Endodermal cell (in vitro differentiated cells): ENCODE measurements around the gene FNDC3A. TPM values are rescaled to one million over a fixed set of nuclear protein-coding genes. Genes with fewer than 3 reads are reported as not detected.

ENCODE experiments used
- DNase-seq: peaks from one replicate; pipeline ENCODE4 v3.0.0-alpha.2; 2017
- H3K27ac ChIP-seq: 2 replicates; pipeline ENCODE4 v1.5.1; 2013; ENCODE audit warnings: mild to moderate bottlenecking, low read depth, low read length, moderate library complexity
- H3K27me3 ChIP-seq: 2 replicates; pipeline ENCODE4 v1.6.1; 2013; ENCODE audit warnings: mild to moderate bottlenecking, low read length, moderate library complexity; ENCODE audit not compliant: insufficient read depth, control insufficient read depth, poor library complexity, severe bottlenecking
- H3K36me3 ChIP-seq: 2 replicates; pipeline ENCODE4 v1.7.0; 2013; ENCODE audit warnings: mild to moderate bottlenecking, low read length, moderate library complexity; ENCODE audit not compliant: control insufficient read depth, insufficient read depth
- H3K4me1 ChIP-seq: one replicate; pipeline ENCODE4 v1.7.0; 2013; ENCODE audit warnings: low read length; ENCODE audit not compliant: control insufficient read depth, insufficient read depth
- H3K4me3 ChIP-seq: 2 replicates; pipeline ENCODE4 v1.5.1; 2013; ENCODE audit warnings: mild to moderate bottlenecking, low read length, moderate library complexity
- H3K9ac ChIP-seq: 2 replicates; pipeline ENCODE4 v1.6.1; 2013; ENCODE audit warnings: mild to moderate bottlenecking, low read length, moderate library complexity; ENCODE audit not compliant: poor library complexity, severe bottlenecking; ENCODE audit errors: extremely low read depth
- H3K9me3 ChIP-seq: 2 replicates; pipeline ENCODE4 v1.6.1; 2013; ENCODE audit warnings: mild to moderate bottlenecking, low read length, moderate library complexity; ENCODE audit not compliant: control insufficient read depth
- H3K27ac Mint-ChIP-seq: 2 replicates; pipeline ENCODE4 v1.8.0; 2020; ENCODE audit warnings: mixed read lengths
- H3K27me3 Mint-ChIP-seq: 2 replicates; pipeline ENCODE4 v1.8.0; 2021; ENCODE audit warnings: mild to moderate bottlenecking, mixed read lengths; ENCODE audit not compliant: insufficient read depth
- H3K36me3 Mint-ChIP-seq: 2 replicates; pipeline ENCODE4 v1.8.0; 2020; ENCODE audit warnings: low read depth, mixed read lengths
- H3K4me1 Mint-ChIP-seq: 2 replicates; pipeline ENCODE4 v1.8.0; 2020; ENCODE audit warnings: mixed read lengths
- H3K4me3 Mint-ChIP-seq: 2 replicates; pipeline ENCODE4 v1.8.0; 2020; ENCODE audit warnings: mild to moderate bottlenecking, moderate library complexity, mixed read lengths
- H3K9me3 Mint-ChIP-seq: 2 replicates; pipeline ENCODE4 v1.8.0; 2020; ENCODE audit warnings: mild to moderate bottlenecking, mixed read lengths
- WGBS, 2 experiments: methylation state at CpG; one replicate each; pipeline versions ENCODE4 v1.1.5 to v1.1.7; 2013; ENCODE audit warnings: missing lambda C conversion rate in 2 of 2, mixed read lengths in 1 of 2; ENCODE audit not compliant: insufficient coverage in 1 of 2, insufficient read length in 1 of 2; 5-methylcytosine and 5-hydroxymethylcytosine counted together
- total RNA-seq, 2 donors: library from RNA; stranded (reverse); fragmentation: NEBNext Ultra II Directional in 1 of 2; extraction: Animal tissue kit (Norgen Biotek cat#: 25700) in 1 of 2; gene quantifications; 2 replicates in 1 of 2; 3 replicates in 1 of 2; pipeline ENCODE4 v1.2.1, GENCODE V29; 2021
- TF ChIP-seq, protein P1 (sequence below): fragments of 200-600 bp; sonication (generic); conservative IDR thresholded peaks from 2 replicates; pipeline ENCODE4 v1.5.0; 2021; ENCODE audit warnings: antibody characterized with exemption, mild to moderate bottlenecking

The FNDC3A gene
- total RNA-seq, 2 donors from 2014 or later = 42.2 to 42.8 TPM

DNA sequence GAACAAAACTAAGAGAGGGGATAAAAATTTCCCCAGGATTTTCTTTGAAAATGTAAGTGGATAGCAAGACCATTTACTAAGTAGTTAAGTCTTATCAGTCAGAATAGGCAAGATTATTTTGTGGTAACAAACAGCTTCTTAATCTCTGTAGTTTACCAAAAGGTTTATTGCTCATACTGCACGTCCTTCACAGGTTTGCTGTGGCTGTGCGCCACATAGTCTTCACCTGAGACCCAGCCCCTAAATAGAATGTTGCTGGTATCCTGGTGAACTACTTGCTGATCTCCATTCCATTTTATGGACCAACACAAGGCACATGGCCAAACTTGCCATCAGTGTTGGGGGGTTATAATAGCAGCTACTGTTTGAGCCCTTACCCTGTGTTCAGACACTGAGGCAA, 44.6 kb downstream of the FNDC3A start:
- TF ChIP-seq, protein P1, sequence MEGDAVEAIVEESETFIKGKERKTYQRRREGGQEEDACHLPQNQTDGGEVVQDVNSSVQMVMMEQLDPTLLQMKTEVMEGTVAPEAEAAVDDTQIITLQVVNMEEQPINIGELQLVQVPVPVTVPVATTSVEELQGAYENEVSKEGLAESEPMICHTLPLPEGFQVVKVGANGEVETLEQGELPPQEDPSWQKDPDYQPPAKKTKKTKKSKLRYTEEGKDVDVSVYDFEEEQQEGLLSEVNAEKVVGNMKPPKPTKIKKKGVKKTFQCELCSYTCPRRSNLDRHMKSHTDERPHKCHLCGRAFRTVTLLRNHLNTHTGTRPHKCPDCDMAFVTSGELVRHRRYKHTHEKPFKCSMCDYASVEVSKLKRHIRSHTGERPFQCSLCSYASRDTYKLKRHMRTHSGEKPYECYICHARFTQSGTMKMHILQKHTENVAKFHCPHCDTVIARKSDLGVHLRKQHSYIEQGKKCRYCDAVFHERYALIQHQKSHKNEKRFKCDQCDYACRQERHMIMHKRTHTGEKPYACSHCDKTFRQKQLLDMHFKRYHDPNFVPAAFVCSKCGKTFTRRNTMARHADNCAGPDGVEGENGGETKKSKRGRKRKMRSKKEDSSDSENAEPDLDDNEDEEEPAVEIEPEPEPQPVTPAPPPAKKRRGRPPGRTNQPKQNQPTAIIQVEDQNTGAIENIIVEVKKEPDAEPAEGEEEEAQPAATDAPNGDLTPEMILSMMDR = no peak
- no peak overlapping the region for H3K27ac ChIP-seq
- Mint-ChIP-seq H3K27me3 (no peaks in the 10 kb centered on the region), H3K36me3 (peaks cover 61% of the 10 kb centered on the region), H3K27ac (no peak overlapping the region), H3K4me1 (peaks cover 3% of the 10 kb centered on the region), H3K9me3 (peaks cover 59% of the 10 kb centered on the region), H3K4me3 (no peak overlapping the region)
- peaks cover 55% of the 10 kb centered on the region for H3K9me3 ChIP-seq
- no peaks in the 10 kb centered on the region for H3K4me1 ChIP-seq
- no peak overlapping the region for H3K9ac ChIP-seq
- H3K4me3 ChIP-seq = peak overlapping the region; percentile 21
- no peaks in the 10 kb centered on the region for H3K36me3 ChIP-seq
- whole genome bisulfite sequencing, 2 experiments = 89 to 93% methylated on average over 2 of the region's 2 CpGs
- DNase-seq = no peak
- no peaks in the 10 kb centered on the region for H3K27me3 ChIP-seq

DNA sequence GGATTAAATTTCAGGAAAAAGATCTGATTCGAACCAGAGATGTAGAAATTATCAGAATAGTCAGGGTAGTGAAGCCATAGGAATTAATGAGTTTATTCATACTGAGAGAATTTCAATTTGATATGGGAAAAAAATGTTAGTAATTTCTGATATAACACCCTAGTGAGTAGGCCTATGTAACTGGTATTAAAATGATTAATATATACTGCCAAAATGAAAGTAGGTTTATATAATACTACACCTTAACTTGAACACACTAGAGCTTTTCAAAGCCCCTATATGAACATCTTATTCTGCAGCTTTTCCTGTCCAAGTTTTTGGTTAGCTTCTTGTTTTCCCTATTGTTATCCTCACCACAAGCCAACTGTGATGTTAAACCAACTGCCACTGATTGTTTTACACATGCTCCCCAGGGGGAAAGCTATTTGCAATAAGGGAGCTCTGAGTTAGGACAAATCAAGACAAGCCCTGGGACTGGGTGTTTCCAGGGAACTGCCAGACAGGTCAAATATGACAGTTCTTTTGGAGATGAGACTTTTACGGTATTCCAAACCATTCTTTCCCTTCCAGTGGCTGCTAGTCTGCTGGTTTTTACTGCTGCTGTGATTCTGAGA, 45.3 kb downstream of the FNDC3A start:
- TF ChIP-seq, protein P1 = no peak
- Histone ChIP-seq H3K9ac (no peak overlapping the region), H3K27me3 (no peaks in the 10 kb centered on the region), H3K27ac (no peak overlapping the region), H3K4me1 (no peaks in the 10 kb centered on the region), H3K4me3 (peak overlapping the region; percentile 43), H3K9me3 (peaks cover 55% of the 10 kb centered on the region), H3K36me3 (no peaks in the 10 kb centered on the region)
- WGBS, 2 experiments = 83 to 100% methylated on average over 1 to 2 of the region's 2 CpGs
- H3K4me3 Mint-ChIP-seq = no peak overlapping the region
- H3K27ac Mint-ChIP-seq = no peak overlapping the region
- H3K27me3 Mint-ChIP-seq = no peaks in the 10 kb centered on the region
- DNase-seq = peak; percentile 42
- peaks cover 3% of the 10 kb centered on the region for H3K4me1 Mint-ChIP-seq
- H3K9me3 Mint-ChIP-seq = peaks cover 57% of the 10 kb centered on the region
- peaks cover 59% of the 10 kb centered on the region for H3K36me3 Mint-ChIP-seq

DNA sequence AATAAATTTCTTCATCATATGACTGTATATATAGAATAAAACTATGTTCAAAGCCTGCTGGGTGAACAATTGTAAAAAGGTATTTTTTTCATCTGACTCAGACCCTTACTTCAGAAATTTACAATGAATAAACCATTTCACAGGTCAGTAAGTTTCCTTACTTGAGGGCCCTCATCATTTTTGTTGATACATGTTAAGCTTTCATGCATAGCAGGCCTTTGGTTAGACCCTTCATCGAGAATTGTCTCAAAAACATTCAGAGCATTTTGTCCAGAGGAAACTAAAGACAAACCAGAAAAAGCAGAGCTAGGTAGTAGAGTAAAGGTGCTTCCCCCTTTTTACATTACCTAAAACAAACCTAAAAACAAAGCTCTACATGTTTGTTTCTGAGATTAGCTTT, 46.2 kb downstream of the FNDC3A start:
- WGBS, 2 experiments = 100% methylated on average over 1 of the region's 1 CpG; no CpG with 5 or more reads in 1 of the 2 experiments
- Histone ChIP-seq H3K27me3 (no peaks in the 10 kb centered on the region), H3K36me3 (no peaks in the 10 kb centered on the region), H3K4me3 (peak overlapping the region; percentile 31), H3K9ac (no peak overlapping the region), H3K4me1 (no peaks in the 10 kb centered on the region), H3K27ac (no peak overlapping the region), H3K9me3 (peaks cover 55% of the 10 kb centered on the region)
- Mint-ChIP-seq H3K27me3 (no peaks in the 10 kb centered on the region), H3K4me1 (peaks cover 3% of the 10 kb centered on the region), H3K9me3 (peaks cover 57% of the 10 kb centered on the region), H3K36me3 (peaks cover 64% of the 10 kb centered on the region), H3K27ac (no peak overlapping the region), H3K4me3 (no peak overlapping the region)
- TF ChIP-seq, protein P1 = no peak
- DNase-seq = no peak
